C4-2B (cell line): ENCODE data around the gene PAXX.

Experiments used
- H3K27ac ChIP-seq: fragments of 450-650 bp; 2 replicates; pipeline ENCODE4 v1.5.1; 2017
- ZFX ChIP-seq: fragments of 450-650 bp; IDR thresholded peaks from 2 replicates; pipeline ENCODE4 v1.6.1; 2017
- TF ChIP-seq, protein P1 (sequence below): fragments of 450-650 bp; conservative IDR thresholded peaks from 2 replicates; pipeline ENCODE4 v1.5.1; 2017; ENCODE audit warnings: mild to moderate bottlenecking

PAXX gene

DNA sequence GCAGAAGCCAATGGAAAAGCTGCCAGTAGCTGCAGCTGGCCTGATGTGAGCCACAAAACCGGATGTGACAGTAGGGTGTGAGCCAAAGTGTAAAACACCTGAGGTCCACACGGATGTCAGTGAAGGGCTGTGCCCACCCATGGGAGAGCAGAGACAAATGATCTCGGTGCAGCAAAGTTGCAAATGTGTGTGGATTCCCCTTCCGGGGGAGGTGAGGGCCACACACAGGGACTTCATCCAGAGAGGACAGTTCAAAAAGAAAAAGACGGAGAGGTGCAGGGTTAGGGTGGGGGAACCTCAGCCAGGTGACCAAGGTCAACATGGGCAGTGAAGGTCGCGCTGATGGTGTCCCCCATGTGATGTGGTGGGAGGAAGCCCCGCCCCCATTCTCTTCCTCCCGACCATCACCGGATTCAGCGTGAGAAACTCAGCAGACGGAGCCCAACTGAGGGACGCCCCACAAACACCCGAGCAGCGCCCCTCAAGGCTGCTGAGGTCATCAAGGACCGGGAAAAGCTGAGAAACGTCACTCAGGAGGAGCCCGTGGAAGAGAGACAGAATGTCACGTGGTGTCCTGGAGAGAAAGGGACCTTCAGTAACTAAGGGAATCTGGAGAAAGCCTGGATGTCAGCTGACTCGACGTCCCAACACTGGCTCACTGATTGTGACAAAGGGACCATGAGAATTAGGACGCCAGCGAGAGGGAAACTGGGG lies 26.3 kb upstream of the PAXX start:
- no peak for TF ChIP-seq ZFX
- TF ChIP-seq, protein P1, sequence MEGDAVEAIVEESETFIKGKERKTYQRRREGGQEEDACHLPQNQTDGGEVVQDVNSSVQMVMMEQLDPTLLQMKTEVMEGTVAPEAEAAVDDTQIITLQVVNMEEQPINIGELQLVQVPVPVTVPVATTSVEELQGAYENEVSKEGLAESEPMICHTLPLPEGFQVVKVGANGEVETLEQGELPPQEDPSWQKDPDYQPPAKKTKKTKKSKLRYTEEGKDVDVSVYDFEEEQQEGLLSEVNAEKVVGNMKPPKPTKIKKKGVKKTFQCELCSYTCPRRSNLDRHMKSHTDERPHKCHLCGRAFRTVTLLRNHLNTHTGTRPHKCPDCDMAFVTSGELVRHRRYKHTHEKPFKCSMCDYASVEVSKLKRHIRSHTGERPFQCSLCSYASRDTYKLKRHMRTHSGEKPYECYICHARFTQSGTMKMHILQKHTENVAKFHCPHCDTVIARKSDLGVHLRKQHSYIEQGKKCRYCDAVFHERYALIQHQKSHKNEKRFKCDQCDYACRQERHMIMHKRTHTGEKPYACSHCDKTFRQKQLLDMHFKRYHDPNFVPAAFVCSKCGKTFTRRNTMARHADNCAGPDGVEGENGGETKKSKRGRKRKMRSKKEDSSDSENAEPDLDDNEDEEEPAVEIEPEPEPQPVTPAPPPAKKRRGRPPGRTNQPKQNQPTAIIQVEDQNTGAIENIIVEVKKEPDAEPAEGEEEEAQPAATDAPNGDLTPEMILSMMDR, result no peak
- no peak overlapping the region for H3K27ac ChIP-seq

DNA sequence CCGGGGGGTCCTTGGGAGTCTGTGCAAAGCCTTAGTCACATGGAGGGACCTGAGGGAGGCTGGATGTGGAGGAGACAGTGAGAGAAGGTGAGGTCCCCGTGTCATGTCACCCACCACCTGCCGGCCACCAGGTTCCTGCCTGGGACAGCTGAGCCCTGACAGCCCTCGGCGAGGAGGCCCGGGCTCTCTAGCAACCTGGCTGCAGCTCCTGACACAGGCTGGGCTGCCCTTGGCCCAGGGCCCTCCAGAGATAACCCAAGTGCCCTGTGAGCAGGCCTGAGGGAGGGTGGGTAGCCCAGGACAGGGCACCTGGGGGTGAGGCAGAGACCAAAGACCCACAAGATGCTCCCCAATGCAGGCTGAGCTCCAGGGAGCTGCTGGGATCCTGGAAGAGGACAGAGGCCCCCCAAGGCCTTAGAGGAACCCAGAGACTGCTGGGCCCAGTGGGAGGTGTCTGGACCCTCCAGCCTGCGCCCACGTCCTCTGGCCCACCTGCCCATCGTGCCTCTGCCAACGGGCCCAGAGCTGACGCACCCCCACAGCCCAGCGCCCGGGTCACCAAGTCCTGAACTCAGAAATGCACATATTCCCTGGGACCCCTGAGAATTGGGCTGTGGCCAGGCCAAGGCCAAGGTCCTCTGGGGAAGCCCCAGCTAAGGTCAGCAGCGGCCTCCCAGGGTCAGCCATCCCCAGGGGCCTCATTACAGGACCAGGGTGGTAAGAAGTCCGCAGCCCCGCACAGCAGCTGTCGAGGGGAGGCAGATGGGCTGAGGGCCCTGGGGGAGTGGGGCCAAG lies 23.7 kb upstream of the PAXX start:
- no peak overlapping the region for H3K27ac ChIP-seq

DNA sequence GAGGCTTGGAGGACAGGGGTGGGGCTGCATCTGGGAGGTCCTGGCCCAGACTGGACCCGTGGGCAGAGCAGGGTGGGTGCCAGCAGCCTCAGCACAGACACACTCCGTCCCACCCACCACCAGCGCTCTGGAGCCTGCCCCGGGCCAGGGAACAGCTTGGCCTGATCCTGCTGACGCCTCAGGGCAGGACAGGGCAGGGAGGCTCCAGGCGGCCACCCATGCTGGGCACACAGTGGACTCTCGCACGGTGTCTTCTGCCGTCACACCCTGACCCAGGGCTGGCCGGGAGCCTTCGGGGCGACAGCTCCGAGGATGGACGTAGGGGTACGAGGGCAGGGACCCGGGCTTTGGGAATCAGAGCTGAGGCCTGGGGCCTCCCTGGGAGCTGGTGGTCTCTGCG lies 23.1 kb upstream of the PAXX start:
- TF ChIP-seq, protein P1, result no peak
- no peak for TF ChIP-seq ZFX
- H3K27ac ChIP-seq, result no peak overlapping the region

More for the DNA sequence above, 23.7 kb upstream of the PAXX start:
- TF ChIP-seq ZFX, result no peak
- TF ChIP-seq, protein P1, result no peak

DNA sequence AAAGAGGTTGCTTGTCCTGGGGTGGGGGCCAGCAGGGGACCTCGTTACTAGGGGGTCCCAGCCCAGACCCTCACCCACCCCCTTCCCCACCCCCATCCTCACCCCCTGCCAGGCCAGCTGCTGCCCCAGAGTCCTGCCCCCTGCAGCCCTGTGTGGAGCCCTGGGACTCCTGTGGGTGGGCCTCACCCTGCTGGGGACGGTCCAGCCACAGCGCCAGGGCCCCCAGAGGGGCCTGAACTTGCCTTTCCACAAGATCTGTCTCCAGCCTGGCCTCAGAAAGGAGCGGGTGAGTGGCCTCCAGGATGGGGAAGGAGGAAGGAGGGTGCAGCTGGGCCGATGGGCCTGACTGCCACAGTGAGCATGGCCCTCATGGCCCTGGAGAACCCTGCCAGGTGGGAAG lies 22.4 kb upstream of the PAXX start:
- no peak for TF ChIP-seq ZFX
- TF ChIP-seq, protein P1, result no peak
- H3K27ac ChIP-seq, result no peak overlapping the region

DNA sequence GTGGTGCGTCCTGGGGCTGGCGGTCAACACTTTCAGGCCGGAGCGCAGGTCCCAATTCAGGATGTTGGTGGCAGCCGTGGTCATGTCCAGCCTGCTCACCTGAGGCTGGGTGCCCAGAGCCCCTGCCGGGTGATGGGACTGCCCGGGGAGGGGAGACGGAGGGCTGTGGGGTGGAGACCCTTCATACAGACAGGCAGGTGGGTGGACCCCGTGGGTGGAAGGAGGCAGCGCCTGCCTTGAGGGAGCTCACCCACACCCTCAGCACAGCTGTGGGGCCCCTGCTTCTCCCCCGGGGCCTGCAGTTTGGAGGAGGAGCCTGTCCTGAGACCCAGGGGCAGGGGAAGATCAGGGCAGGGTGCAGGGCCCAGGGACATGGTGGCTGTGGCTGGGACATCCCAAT lies 21.9 kb upstream of the PAXX start:
- TF ChIP-seq, protein P1, result no peak
- TF ChIP-seq ZFX, result no peak
- no peak overlapping the region for H3K27ac ChIP-seq

DNA sequence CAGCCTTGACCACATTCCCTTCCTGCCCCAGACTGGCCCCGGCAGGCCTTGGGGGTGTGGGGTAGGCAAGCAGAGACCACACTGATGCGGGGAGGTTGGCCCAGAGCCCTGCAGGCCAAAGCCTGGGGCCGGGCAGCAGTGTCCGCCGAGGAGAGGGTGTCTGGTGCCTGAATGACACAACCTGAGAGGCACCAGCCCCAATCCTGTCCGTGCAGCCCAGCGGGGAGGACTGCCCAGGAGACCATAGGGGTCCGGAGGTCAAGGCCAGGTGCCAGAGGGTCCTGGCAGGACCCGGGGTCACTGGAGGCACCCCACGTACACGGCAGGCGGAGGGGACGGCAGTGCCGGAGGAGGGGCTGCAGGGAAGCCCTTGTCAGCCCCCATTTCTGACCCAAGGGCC lies 20.5 kb upstream of the PAXX start:
- TF ChIP-seq, protein P1, result no peak
- TF ChIP-seq ZFX, result no peak

DNA sequence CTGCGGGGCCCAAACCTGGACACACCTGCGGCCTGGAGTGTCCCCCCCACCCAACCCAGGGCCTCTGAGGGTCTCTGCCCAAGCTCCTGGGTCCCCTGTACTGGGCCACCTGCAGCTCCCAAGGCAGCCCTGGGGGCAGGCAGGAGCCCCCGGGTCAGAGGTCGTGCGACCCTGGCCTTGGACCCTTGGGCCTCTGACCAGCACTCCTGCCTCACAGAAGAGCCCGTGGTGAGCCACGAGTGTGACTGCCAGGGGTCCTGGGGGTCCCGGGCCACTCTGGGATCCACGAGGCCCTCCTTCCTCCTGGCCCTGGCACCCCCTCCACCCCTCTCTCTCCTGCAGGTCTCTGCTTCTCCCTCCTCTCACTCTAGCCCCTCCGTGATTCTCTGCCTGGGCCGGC lies 19.9 kb upstream of the PAXX start:
- H3K27ac ChIP-seq, result no peak overlapping the region
- TF ChIP-seq, protein P1, result no peak
- TF ChIP-seq ZFX, result no peak

More for the DNA sequence above, 20.5 kb upstream of the PAXX start:
- no peak overlapping the region for H3K27ac ChIP-seq
